Measurements from ENCODE around the gene ACSL5. TPM values are rescaled to one million over a fixed set of nuclear protein-coding genes. Genes with fewer than 3 reads are reported as not detected.
"Not testable (repeated sequence)": the region's sequence is repeated elsewhere in the genome, so short reads cannot be mapped to it uniquely, and the experiment has no call there.

Gene ACSL5
- total RNA-seq, 1 donor from 2014 or later = 9.3 TPM

DNA sequence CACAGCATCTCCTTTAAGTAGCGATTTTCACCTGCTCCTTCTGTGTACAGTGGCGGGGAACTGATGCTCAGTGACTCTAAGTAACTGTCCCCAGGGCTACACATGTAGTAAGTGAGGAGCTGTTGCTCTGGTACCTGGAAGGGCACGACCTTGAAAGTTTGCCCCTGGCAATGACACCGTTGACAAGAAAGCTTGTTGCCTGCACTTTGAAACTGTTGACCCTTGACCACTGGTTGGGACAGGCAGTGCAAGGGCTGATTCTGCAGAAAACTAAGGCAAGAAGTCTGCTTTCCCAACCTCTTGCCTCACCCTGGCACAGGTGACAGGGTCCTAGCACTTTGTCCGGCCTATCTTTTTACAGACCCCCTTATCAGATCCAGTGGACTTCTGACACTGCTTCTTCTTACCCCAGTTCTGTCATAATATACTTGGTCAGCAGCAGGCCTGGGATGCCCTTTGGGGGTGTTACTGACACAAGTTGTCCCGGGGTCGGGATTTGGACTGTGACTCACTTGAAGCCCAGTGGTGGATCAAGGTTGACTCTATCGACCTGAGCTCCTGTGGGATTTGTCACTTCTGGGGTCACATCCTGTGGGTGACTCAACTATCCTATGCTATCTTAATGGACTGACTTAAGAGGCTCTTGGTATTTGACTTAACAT is 5.8 kb downstream of the ACSL5 start:
- TF ChIP-seq, protein P1, sequence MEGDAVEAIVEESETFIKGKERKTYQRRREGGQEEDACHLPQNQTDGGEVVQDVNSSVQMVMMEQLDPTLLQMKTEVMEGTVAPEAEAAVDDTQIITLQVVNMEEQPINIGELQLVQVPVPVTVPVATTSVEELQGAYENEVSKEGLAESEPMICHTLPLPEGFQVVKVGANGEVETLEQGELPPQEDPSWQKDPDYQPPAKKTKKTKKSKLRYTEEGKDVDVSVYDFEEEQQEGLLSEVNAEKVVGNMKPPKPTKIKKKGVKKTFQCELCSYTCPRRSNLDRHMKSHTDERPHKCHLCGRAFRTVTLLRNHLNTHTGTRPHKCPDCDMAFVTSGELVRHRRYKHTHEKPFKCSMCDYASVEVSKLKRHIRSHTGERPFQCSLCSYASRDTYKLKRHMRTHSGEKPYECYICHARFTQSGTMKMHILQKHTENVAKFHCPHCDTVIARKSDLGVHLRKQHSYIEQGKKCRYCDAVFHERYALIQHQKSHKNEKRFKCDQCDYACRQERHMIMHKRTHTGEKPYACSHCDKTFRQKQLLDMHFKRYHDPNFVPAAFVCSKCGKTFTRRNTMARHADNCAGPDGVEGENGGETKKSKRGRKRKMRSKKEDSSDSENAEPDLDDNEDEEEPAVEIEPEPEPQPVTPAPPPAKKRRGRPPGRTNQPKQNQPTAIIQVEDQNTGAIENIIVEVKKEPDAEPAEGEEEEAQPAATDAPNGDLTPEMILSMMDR (IDR thresholded peaks at IDR 0.05) = no peak
- H3K27me3 ChIP-seq = no peaks in the 10 kb centered on the region
- no peak for DNase-seq (ENCODE audit: low spot score in 2 of 2)
- H3K4me3 ChIP-seq = no peak overlapping the region
- no peaks in the 10 kb centered on the region for H3K9me3 ChIP-seq
- H3K27ac ChIP-seq = no peak overlapping the region
- H3K4me1 ChIP-seq = peaks cover 0 to 4% of the 10 kb centered on the region in 2 donors
- intact Hi-C loops (cut with DNase I) = no loop called here
- H3K36me3 ChIP-seq = no peaks in the 10 kb centered on the region

DNA sequence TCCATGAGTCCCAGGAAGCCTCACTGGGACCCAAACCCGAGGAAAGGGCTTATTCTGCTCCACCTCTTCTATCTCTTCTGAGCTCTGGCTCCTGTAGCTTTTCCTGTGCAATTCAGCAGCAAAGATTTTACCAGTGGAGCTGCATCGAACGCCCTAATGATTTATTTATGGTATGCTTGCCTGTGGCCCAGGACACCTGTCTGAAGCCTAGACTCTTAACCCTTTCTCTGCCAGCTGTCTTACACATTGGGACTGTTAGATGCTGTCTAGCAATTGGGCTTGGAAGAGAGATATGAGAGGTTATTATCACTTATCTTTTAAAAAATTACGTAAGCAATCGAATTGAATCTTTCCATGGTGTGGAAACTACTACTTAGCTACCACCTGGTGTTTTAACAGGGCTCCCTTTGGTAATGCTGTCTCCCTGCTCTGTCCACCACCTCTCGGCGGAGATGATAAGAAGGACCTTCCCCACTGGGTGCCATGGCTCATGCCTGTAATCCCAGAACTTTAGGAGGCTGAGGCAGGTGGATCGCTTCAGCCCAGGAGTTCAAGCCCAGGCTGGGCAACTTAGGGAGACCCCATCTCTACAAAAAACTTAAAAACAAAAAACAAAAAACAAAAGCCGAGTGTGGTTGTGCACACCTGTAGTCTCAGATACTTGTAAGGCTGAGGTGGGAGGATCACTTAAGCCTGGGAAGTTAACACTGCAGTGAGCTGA is 8.8 kb downstream of the ACSL5 start:
- Histone ChIP-seq H3K27ac (no peak overlapping the region), H3K36me3 (no peaks in the 10 kb centered on the region), H3K4me1 (no peaks in the 10 kb centered on the region), H3K27me3 (no peaks in the 10 kb centered on the region), H3K4me3 (no peak overlapping the region), H3K9me3 (no peaks in the 10 kb centered on the region)
- TF ChIP-seq, protein P1 (IDR thresholded peaks at IDR 0.05) = no peak
- intact Hi-C loops (cut with DNase I) = no loop called here
- no peak for DNase-seq (ENCODE audit: low spot score in 2 of 2)

DNA sequence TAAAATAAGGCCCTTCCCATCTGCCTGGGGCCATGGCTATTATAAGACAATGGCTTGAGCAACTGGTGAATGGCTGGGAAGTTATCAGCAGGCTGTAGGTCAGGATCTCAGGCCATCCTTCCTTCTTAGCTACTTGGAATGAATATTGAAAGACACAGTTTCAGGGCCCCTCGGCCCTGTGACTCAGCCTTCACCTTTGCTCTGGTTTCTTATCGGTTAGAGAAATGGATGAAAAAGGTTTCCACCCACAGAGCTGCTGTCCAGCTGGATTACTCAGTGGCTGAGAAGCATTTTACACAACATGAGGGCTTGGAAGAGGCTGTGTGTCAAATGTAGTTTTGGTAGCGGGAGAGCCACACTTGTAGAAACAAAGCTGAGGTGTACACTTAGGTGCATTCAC is 9.4 kb downstream of the ACSL5 start:
- Histone ChIP-seq H3K27me3 (no peaks in the 10 kb centered on the region), H3K4me3 (no peak overlapping the region), H3K27ac (no peak overlapping the region), H3K36me3 (no peaks in the 10 kb centered on the region), H3K9me3 (no peaks in the 10 kb centered on the region), H3K4me1 (no peaks in the 10 kb centered on the region)
- peak in 1 of 2 donors; percentile 69 for DNase-seq (ENCODE audit: low spot score in 2 of 2)
- intact Hi-C loops (cut with DNase I) = no loop called here
- TF ChIP-seq, protein P1 (IDR thresholded peaks at IDR 0.05) = no peak

DNA sequence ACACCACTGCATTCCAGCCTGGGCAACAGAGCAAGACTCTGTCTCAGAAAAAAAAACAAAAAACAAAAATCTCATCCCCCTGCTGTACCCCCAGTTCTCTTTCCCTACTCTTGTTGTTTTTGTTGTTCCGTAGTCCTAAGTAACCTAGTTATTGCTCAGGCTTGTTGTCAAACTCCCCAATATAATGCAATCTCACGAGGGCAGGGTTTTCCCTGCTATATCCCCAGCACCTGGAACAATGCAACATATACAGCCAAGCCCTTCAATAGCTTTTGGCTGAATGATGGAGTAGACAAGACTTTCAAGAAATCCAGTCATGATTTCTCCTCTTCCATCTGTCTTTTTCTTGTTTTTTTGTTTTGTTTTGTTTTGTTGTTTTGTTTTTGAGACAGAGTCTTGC is 10.2 kb downstream of the ACSL5 start:
- Histone ChIP-seq H3K27me3 (no peaks in the 10 kb centered on the region), H3K9me3 (no peaks in the 10 kb centered on the region), H3K27ac (no peak overlapping the region), H3K36me3 (no peaks in the 10 kb centered on the region), H3K4me1 (no peaks in the 10 kb centered on the region), H3K4me3 (no peak overlapping the region)
- no peak for DNase-seq (ENCODE audit: low spot score in 2 of 2)
- TF ChIP-seq, protein P1 (IDR thresholded peaks at IDR 0.05) = no peak
- intact Hi-C loops (cut with DNase I) = no loop called here

DNA sequence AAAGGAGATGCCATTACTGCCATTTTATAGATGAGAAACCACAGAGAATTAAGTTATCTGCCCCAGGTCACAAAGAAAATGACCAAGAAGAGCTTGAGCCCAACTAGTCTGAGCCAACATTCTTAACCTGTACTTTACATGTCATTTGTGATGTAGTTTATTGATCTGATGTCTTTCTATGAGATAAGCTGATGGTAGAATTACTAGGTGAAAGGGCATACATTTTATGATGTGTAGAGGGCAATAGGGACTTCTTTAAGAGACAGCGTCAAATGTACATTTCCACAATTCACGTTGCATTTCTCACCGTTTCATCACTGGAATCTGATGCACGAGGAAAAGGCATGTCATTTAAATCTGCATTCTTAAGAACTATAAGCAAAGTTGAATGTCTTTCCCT is 11.3 kb downstream of the ACSL5 start:
- TF ChIP-seq, protein P1 (IDR thresholded peaks at IDR 0.05) = no peak
- DNase-seq (ENCODE audit: low spot score in 2 of 2) = no peak
- Histone ChIP-seq H3K27me3 (no peaks in the 10 kb centered on the region), H3K36me3 (no peaks in the 10 kb centered on the region), H3K27ac (no peak overlapping the region), H3K4me1 (no peaks in the 10 kb centered on the region), H3K4me3 (no peak overlapping the region), H3K9me3 (no peaks in the 10 kb centered on the region)
- intact Hi-C loops (cut with DNase I) = no loop called here

DNA sequence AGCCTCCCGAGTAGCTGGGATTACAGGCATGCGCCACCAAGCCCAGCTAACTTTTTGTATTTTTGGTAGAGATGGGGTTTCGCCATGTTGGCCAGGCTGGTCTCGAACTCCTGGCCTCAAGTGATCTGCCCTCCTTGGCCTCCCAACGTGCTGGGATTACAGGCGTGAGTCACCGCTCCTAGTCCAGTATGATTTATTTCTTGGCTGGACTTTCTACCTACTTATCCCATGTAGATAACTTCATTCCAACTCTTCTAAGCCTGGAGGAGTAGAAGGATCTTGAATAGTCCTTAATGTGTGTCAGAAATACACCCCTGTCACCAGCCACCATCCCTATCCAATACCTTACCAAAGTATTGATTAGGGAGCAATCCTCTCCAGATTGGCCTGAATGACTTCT is 14.1 kb downstream of the ACSL5 start:
- intact Hi-C loops (cut with DNase I); H3K4me1 ChIP-seq; H3K27ac ChIP-seq; H3K9me3 ChIP-seq; H3K4me3 ChIP-seq; H3K27me3 ChIP-seq; H3K36me3 ChIP-seq; DNase-seq (ENCODE audit: low spot score in 2 of 2): not testable (repeated sequence)
